Mesenchymal stem cell (in vitro differentiated cells and primary cell): ENCODE data around the gene HSPA12B.

Experiments used
- DNase-seq: peaks from one replicate; pipeline ENCODE4 v3.0.0-alpha.2; 2013
- H2AFZ ChIP-seq: one replicate; pipeline ENCODE4 v1.6.1; 2013; ENCODE audit warnings: low read depth, mild to moderate bottlenecking, control low read depth, inconsistent platforms, low read length, moderate library complexity
- H2AK5ac ChIP-seq: 2 replicates; pipeline ENCODE4 v1.6.1; 2013; ENCODE audit warnings: low read length, moderate library complexity, mild to moderate bottlenecking, inconsistent platforms; ENCODE audit not compliant: severe bottlenecking
- H2BK120ac ChIP-seq: one replicate; pipeline ENCODE4 v1.6.1; 2013; ENCODE audit warnings: low read depth, mild to moderate bottlenecking, inconsistent platforms, low read length, moderate library complexity
- H2BK12ac ChIP-seq, 2 experiments: one replicate each; pipeline ENCODE4 v1.6.1; 2013; ENCODE audit warnings: inconsistent platforms in 2 of 2, low read length in 2 of 2, mild to moderate bottlenecking in 2 of 2, moderate library complexity in 2 of 2, control low read depth in 1 of 2
- H2BK15ac ChIP-seq: one replicate; pipeline ENCODE4 v1.6.1; 2013; ENCODE audit warnings: mild to moderate bottlenecking, low read depth, inconsistent platforms; ENCODE audit not compliant: poor library complexity, severe bottlenecking
- H2BK5ac ChIP-seq: 2 replicates; pipeline ENCODE4 v1.6.1; 2013; ENCODE audit warnings: low read depth, mild to moderate bottlenecking, low read length, control low read depth, inconsistent platforms; ENCODE audit not compliant: poor library complexity, severe bottlenecking
- H3K14ac ChIP-seq, 2 experiments: one replicate each; pipeline ENCODE4 v1.6.1; 2013; ENCODE audit warnings: inconsistent platforms in 2 of 2, low read length in 2 of 2, control low read depth in 1 of 2, mild to moderate bottlenecking in 1 of 2, moderate library complexity in 1 of 2
- H3K18ac ChIP-seq, 2 experiments: one replicate each; pipeline ENCODE4 v1.6.1; 2013; ENCODE audit warnings: inconsistent platforms in 2 of 2, low read length in 2 of 2, control low read depth in 1 of 2, low read depth in 1 of 2, mild to moderate bottlenecking in 1 of 2
- H3K23ac ChIP-seq, 2 experiments: one replicate each; pipeline ENCODE4 v1.6.1; 2013; ENCODE audit warnings: inconsistent platforms in 2 of 2, low read length in 2 of 2, mild to moderate bottlenecking in 2 of 2, moderate library complexity in 2 of 2, control low read depth in 1 of 2
- H3K27ac ChIP-seq: 2 replicates; pipeline ENCODE4 v1.5.1; 2013; ENCODE audit warnings: mild to moderate bottlenecking, moderate library complexity, low read length, control low read depth, inconsistent platforms; ENCODE audit not compliant: poor library complexity, severe bottlenecking
- H3K27me3 ChIP-seq, 2 experiments: 2 replicates each; pipeline versions ENCODE4 v1.6.1 to v1.7.0; 2013; ENCODE audit warnings: low read length in 2 of 2, mild to moderate bottlenecking in 2 of 2, moderate library complexity in 2 of 2, control low read depth in 1 of 2, inconsistent platforms in 1 of 2; ENCODE audit not compliant: control insufficient read depth in 1 of 2, insufficient read depth in 1 of 2
- H3K36me3 ChIP-seq, 2 experiments: 2 replicates each; pipeline versions ENCODE4 v1.6.1 to v1.7.0; 2013; ENCODE audit warnings: low read length in 2 of 2, control low read depth in 1 of 2, inconsistent platforms in 1 of 2, low read depth in 1 of 2, mild to moderate bottlenecking in 1 of 2; ENCODE audit not compliant: insufficient read depth in 2 of 2, control insufficient read depth in 1 of 2
- H3K4ac ChIP-seq, 2 experiments: one replicate each; pipeline ENCODE4 v1.6.1; 2013; ENCODE audit warnings: inconsistent platforms in 2 of 2, low read length in 2 of 2, mild to moderate bottlenecking in 2 of 2, moderate library complexity in 2 of 2, control low read depth in 1 of 2, low read depth in 1 of 2
- H3K4me1 ChIP-seq: 2 replicates; pipeline ENCODE4 v1.6.1; 2013; ENCODE audit warnings: low read depth, low read length, control low read depth; ENCODE audit not compliant: control insufficient read depth, insufficient read depth
- H3K4me2 ChIP-seq: 2 replicates; pipeline ENCODE4 v1.6.1; 2013; ENCODE audit warnings: low read length, mild to moderate bottlenecking, inconsistent platforms; ENCODE audit not compliant: poor library complexity, severe bottlenecking
- H3K4me3 ChIP-seq, 2 experiments: 2 replicates each; pipeline versions ENCODE4 v1.5.1 to v1.7.0; 2013; ENCODE audit warnings: low read length in 2 of 2, mild to moderate bottlenecking in 2 of 2, control low read depth in 1 of 2, low read depth in 1 of 2; ENCODE audit not compliant: insufficient read depth in 1 of 2
- H3K79me1 ChIP-seq: replicated peaks from 2 replicates; pipeline ENCODE4 v1.6.1; 2013; ENCODE audit warnings: mild to moderate bottlenecking, control low read depth, low read length, inconsistent platforms; ENCODE audit not compliant: poor library complexity, severe bottlenecking
- H3K9ac ChIP-seq: 2 replicates; pipeline ENCODE4 v1.7.0; 2013; ENCODE audit warnings: mild to moderate bottlenecking, low read length, moderate library complexity
- H3K9me3 ChIP-seq: 2 replicates; pipeline ENCODE4 v1.7.0; 2013; ENCODE audit warnings: mild to moderate bottlenecking, low read length; ENCODE audit not compliant: control insufficient read depth
- H4K8ac ChIP-seq: one replicate; pipeline ENCODE4 v1.6.1; 2013; ENCODE audit warnings: inconsistent platforms, mild to moderate bottlenecking, low read length, moderate library complexity
- H4K91ac ChIP-seq: one replicate; pipeline ENCODE4 v1.6.1; 2013; ENCODE audit warnings: mild to moderate bottlenecking, low read length, inconsistent platforms
- WGBS: methylation state at CpG from one replicate; pipeline ENCODE4 v1.1.7; 2013; ENCODE audit warnings: mixed read lengths; 5-methylcytosine and 5-hydroxymethylcytosine counted together

The HSPA12B gene

DNA sequence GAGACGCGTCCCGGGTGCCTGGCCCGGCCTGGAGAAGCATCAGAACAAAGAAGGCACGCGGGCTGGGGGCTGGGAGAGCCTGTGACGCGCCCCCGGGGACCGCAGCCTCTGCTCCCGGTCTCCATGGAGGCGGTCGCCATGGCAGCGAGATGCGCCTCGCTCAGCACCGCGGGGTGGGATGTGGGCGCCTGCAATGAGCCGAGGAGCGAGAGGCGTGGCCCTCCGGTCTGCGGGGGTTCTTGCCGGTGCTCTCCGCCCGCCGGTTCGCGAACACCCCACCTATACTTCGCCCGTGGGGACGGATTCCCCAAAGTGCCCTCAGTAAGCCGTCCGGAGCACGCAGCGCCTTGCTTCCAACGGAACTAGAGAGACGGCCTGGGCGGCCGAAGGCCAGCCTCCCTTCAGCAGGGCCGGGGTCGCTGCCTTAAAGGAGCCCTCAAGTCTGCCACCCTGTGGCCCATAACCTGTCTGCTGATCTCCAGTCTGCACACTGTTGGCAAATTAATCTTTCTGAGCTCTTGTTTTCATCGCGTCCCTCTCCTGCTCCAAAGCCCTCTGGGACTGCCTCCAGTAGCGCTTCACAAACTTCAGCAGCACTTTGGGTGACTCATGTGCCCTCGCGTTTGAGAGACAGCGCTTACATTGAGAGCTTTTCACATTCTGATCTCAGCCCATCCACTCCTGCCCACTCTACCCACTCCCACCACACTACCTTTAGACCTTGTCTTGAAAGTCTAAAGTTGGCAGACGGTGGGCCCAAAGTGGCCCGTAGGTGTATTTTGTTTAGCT, 36.1 kb downstream of the HSPA12B start:
- Histone ChIP-seq H3K79me1 (peaks cover 34% of the 10 kb centered on the region), H3K9me3 (no peaks in the 10 kb centered on the region), H3K23ac (peak overlapping the region in 1 of 2 experiments; percentile 27), H3K27ac (peak overlapping the region; percentile 84), H2AFZ (peak overlapping the region; percentile 46), H3K27me3 (no peaks in the 10 kb centered on the region), H2BK12ac (peak overlapping the region in 1 of 2 experiments; percentile 6), H2BK15ac (peak overlapping the region; percentile 92), H3K9ac (peak overlapping the region; percentile 93), H4K91ac (peak overlapping the region; percentile 97), H3K4me2 (peak overlapping the region; percentile 91), H3K4ac (peak overlapping the region; percentile 64 to 91), H3K36me3 (no peaks in the 10 kb centered on the region), H2BK5ac (no peak overlapping the region), H2AK5ac (peak overlapping the region; percentile 68), H4K8ac (peak overlapping the region; percentile 98), H3K4me3 (peak overlapping the region; percentile 69 to 90), H2BK120ac (peak overlapping the region; percentile 43), H3K18ac (peak overlapping the region; percentile 83 to 85), H3K4me1 (peaks cover 19% of the 10 kb centered on the region), H3K14ac (no peak overlapping the region)
- under 1% methylated on average over 51 of the region's 51 CpGs for WGBS
- peak; percentile 86 for DNase-seq

DNA sequence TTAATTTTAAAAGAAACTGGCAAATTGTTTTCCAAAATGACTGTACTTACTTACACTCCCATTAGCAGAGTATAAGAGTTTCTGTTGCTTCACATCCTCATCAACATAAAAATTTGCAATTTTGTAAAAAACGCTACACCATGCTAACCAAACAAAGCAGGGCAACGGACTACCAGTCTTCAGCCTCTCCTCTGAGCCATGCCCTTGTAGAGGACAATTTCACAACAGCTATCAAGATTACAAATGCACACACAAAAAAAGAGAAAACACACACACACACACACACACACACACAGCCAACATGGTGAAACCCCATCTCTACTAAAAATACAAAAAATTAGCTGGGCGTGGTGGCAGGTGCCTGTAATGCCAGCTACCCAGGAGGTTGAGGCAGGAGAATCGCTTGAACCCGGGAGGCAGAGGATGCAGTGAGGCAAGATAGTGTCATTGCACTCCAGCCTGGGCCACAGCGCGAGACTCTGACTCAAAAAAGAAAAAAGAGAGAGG, 39.1 kb downstream of the HSPA12B start:
- Histone ChIP-seq H3K9ac (no peak overlapping the region), H3K27ac (no peak overlapping the region), H3K4me2 (no peak overlapping the region), H3K23ac (no peak overlapping the region), H2BK15ac (no peak overlapping the region), H3K27me3 (no peaks in the 10 kb centered on the region), H3K9me3 (peaks cover 4% of the 10 kb centered on the region), H3K36me3 (no peaks in the 10 kb centered on the region), H4K91ac (no peak overlapping the region), H3K4me3 (no peak overlapping the region), H2BK12ac (no peak overlapping the region), H3K4ac (no peak overlapping the region), H2BK120ac (no peak overlapping the region), H2AFZ (no peak overlapping the region), H4K8ac (no peak overlapping the region), H3K79me1 (peaks cover 9% of the 10 kb centered on the region), H3K14ac (no peak overlapping the region), H3K18ac (no peak overlapping the region), H3K4me1 (peaks cover 15% of the 10 kb centered on the region), H2BK5ac (no peak overlapping the region), H2AK5ac (no peak overlapping the region)
- no peak for DNase-seq
- WGBS = 80% methylated on average over 5 of the region's 7 CpGs

DNA sequence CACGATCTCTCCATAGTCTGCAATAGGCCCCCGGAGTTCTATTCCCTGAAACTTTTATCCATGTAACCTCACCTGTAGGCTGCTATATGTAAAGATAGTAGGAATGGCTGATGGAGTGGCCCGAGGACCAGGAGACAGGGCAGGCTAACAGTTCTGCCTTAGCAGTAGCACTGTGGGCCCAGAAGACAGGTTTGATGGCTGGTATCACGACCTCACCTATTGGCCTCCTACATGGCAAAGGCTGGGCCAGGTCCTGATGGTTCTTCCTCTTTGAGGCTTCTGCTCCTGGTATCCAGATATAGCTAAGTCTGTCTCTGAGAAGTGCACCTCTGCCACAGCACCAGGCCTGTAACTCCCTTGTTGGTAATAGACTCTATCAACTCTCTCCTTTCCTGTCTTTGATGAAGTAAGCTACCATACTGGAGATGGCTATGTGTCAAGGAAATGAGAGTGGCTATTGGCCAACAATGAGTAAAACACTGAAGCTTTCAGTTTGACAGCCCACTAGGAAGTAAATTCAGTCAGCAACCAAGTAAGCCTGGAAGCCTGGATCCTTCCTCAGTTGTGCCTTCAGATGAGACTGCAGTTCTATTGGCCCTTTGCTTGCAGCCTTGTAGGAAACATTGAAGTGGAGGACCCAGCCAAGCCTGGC, 43.1 kb downstream of the HSPA12B start:
- DNase-seq = no peak
- Histone ChIP-seq H3K79me1 (no peaks in the 10 kb centered on the region), H2BK12ac (no peak overlapping the region), H2AK5ac (no peak overlapping the region), H3K27me3 (peaks cover 0 to 13% of the 10 kb centered on the region in 2 experiments), H2BK5ac (no peak overlapping the region), H3K27ac (no peak overlapping the region), H3K36me3 (no peaks in the 10 kb centered on the region), H3K18ac (no peak overlapping the region), H3K4me2 (no peak overlapping the region), H2AFZ (no peak overlapping the region), H4K91ac (no peak overlapping the region), H3K23ac (no peak overlapping the region), H3K4me3 (no peak overlapping the region), H2BK15ac (no peak overlapping the region), H2BK120ac (no peak overlapping the region), H3K4ac (no peak overlapping the region), H3K4me1 (peaks cover 16% of the 10 kb centered on the region), H3K14ac (no peak overlapping the region), H3K9me3 (peaks cover 4% of the 10 kb centered on the region), H4K8ac (no peak overlapping the region), H3K9ac (no peak overlapping the region)
- 80% methylated on average over 4 of the region's 4 CpGs for WGBS

GRCh38 chr20:3777381-3777715, 44.9 kb downstream of the HSPA12B start:
- Histone ChIP-seq H3K9me3 (peaks cover 4% of the 10 kb centered on the region), H3K27me3 (peaks cover 0 to 13% of the 10 kb centered on the region in 2 experiments), H4K8ac (peak overlapping the region; percentile 85), H3K36me3 (peaks cover 0 to 4% of the 10 kb centered on the region in 2 experiments), H2BK120ac (no peak overlapping the region), H3K23ac (no peak overlapping the region), H2AFZ (peak overlapping the region; percentile 84), H3K79me1 (no peaks in the 10 kb centered on the region), H2BK12ac (no peak overlapping the region), H3K18ac (peak overlapping the region; percentile 26 to 77), H2BK5ac (no peak overlapping the region), H2AK5ac (no peak overlapping the region), H2BK15ac (peak overlapping the region; percentile 26), H3K4me3 (peak overlapping the region; percentile 53 to 79), H3K27ac (no peak overlapping the region), H3K4me2 (peak overlapping the region; percentile 93), H3K4me1 (peaks cover 19% of the 10 kb centered on the region), H4K91ac (peak overlapping the region; percentile 84), H3K14ac (peak overlapping the region in 1 of 2 experiments; percentile 80), H3K9ac (peak overlapping the region; percentile 80), H3K4ac (no peak overlapping the region)
- no peak for DNase-seq
- 18% methylated on average over 16 of the region's 16 CpGs for WGBS
